Epithelial cell of esophagus (primary cell): ENCODE data around the gene TEX2.

ENCODE experiments used
- DNase-seq: peaks from one replicate; pipeline ENCODE4 v3.0.0; 2010; ENCODE audit warnings: low read depth
- H3K4me3 ChIP-seq: 2 replicates; pipeline ENCODE4 v1.5.1; 2011; ENCODE audit warnings: mild to moderate bottlenecking, low read length, control low read depth
- CTCF ChIP-seq: IDR thresholded peaks from 2 replicates; pipeline ENCODE4 v1.5.1; 2011; ENCODE audit warnings: low read depth, mild to moderate bottlenecking, low read length, control low read depth, inconsistent platforms; ENCODE audit not compliant: insufficient read depth; ENCODE audit errors: missing control alignments

TEX2 gene

GRCh38 chr17:64153565-64154312, 109.3 kb downstream of the TEX2 start:
- no peak overlapping the region for H3K4me3 ChIP-seq
- DNase-seq: no peak
- no peak for TF ChIP-seq CTCF

DNA sequence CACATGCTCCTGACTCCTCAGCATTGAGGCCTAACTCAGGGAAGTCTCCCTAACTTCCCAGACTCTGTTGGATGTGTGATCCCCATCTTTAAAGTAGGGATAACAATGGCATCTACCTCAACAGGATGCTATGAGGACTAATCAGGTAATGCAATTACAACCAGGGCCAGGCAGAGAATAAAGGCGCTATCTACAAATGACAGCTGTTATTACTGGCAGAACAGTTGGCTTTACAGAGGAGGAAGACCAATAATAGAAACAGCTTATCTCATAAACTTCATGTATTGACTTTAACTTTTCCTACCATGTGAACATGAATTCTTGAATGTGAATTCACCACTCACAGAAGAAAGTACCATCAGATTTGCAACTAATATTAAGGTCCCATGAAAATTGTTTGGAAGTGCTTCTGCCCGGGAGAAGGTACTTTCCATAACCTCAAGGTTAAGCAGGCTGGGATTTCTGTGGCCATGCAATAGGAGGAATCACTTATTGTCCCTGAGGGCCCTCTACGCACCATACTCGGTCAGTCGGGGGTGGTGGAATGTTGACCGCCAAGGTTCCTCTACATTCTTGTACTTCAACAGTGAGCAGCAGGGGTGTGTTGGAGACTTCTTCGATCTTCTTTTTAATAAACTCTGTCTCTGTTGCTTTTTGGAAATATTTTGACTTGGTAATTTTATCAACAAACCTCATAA, 110.5 kb downstream of the TEX2 start:
- DNase-seq: no peak
- TF ChIP-seq CTCF: no peak
- no peak overlapping the region for H3K4me3 ChIP-seq

- no peak for TF ChIP-seq CTCF
- no peak for DNase-seq
- H3K4me3 ChIP-seq: no peak overlapping the region
Measured at GRCh38 chr17:64151016-64151368, 112.1 kb downstream of the TEX2 start.

DNA sequence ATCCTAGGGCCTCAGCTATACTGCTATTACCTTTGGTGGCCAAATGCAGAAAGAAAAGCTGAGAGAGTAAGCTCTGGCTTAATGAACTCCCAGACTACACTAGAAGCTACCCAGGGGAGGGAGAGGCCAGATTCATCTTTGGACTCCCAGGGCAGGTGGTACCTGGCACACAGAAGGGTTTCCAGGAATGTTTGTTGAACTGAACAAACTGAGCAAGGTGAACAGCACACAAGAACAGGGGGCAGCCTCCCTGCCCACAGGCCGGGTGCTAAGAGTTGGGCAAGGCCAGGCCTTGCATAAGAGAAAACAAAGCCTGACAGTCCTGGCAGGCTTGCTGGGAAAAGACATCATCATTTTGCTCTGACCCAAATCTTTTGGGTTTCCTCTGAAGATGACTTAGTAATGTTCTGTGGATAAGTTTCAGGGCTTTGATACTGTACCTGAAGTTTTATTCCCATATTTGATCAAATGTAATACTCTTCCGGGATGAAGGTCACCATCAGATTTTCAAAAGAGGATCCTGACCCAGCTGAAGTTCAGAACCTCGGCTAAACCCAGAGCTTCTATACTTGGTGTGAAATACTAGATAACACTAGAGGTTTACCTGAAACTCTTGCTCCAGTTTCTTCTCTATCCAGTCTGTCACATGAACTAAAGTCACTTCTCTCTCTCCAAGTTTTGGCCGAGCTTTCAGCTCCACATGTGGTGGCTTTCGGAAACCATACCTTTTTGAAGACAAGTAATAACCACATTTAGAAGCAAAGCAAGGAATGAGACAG, 112.6 kb downstream of the TEX2 start:
- H3K4me3 ChIP-seq: no peak overlapping the region
- DNase-seq: peak; percentile 59
- TF ChIP-seq CTCF: no peak

DNA sequence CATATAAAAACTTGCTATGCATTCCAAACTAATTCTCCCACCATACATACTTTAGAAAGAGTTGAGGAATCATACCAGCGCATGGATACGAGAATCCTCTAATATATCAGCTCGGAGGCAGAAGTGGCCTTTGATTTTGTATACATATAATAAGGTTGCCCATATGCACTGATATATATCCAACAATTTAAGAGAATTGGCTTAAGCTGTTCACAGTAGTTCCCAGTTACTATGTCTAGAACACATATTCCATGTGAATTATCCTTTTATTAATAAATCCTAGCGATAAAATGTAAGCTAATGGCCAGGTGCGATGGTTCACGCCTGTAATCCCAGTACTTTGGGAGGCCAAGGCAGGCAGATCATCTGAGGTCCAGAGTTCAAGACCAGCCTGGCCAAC, 113.9 kb downstream of the TEX2 start:
- TF ChIP-seq CTCF: no peak
- DNase-seq: no peak

GRCh38 chr17:64148699-64149098, 114.4 kb downstream of the TEX2 start:
- H3K4me3 ChIP-seq: no peak overlapping the region
- peak; percentile 44 for TF ChIP-seq CTCF
- peak; percentile 40 for DNase-seq

More for the DNA sequence above, 113.9 kb downstream of the TEX2 start:
- H3K4me3 ChIP-seq: no peak overlapping the region
